Measurements from ENCODE around the gene XXYLT1.

- no peak for TF ChIP-seq CTCF (IDR thresholded peaks at IDR 0.05)
- TF ChIP-seq POLR2A (IDR thresholded peaks at IDR 0.05): no peak
Observed at GRCh38 chr3:195099951-195100785, 170.8 kb downstream of the XXYLT1 start.
